GM23338 (cell line): Measurements from ENCODE around the gene IMMP2L. TPM values are rescaled to one million over a fixed set of nuclear protein-coding genes. Genes with fewer than 3 reads are reported as not detected.

Source experiments
- ATAC-seq: fragments of 200-7000 bp; cut with Tn5 transposase; 3 replicates; pipeline ENCODE4 v1.9.1; 2020
- DNase-seq: peaks from one replicate; pipeline ENCODE4 v3.0.0-alpha.2; 2015; ENCODE audit warnings: low spot score
- H2AFZ ChIP-seq: fragments of 200-600 bp; sonication (generic); 2 replicates; pipeline ENCODE4 v1.8.0; 2016; ENCODE audit warnings: antibody characterized with exemption, mild to moderate bottlenecking, moderate library complexity
- H3F3A ChIP-seq: fragments of 200-600 bp; sonication (generic); replicated peaks from 2 replicates; pipeline ENCODE4 v1.8.0; 2017; ENCODE audit warnings: antibody characterized with exemption, mixed run types, low read depth
- H3K27ac ChIP-seq: fragments of 200-600 bp; sonication (generic); 2 replicates; pipeline ENCODE4 v1.6.1; 2016; ENCODE audit warnings: low read depth
- H3K27me3 ChIP-seq: fragments of 200-600 bp; sonication (generic); 2 replicates; pipeline ENCODE4 v1.8.0; 2016; ENCODE audit warnings: mild to moderate bottlenecking, mixed run types, moderate library complexity; ENCODE audit not compliant: insufficient read depth
- H3K36me3 ChIP-seq: fragments of 200-600 bp; sonication (generic); 2 replicates; pipeline ENCODE4 v1.8.0; 2016; ENCODE audit warnings: mild to moderate bottlenecking; ENCODE audit not compliant: insufficient read depth
- H3K4me1 ChIP-seq: fragments of 200-600 bp; sonication (generic); 2 replicates; pipeline ENCODE4 v1.8.0; 2016; ENCODE audit warnings: mild to moderate bottlenecking, moderate library complexity; ENCODE audit not compliant: insufficient read depth
- H3K4me2 ChIP-seq: fragments of 200-600 bp; sonication (generic); 2 replicates; pipeline ENCODE4 v1.7.1; 2017; ENCODE audit warnings: mixed run types
- H3K4me3 ChIP-seq: fragments of 200-600 bp; sonication (generic); 2 replicates; pipeline ENCODE4 v1.6.1; 2016; ENCODE audit warnings: mixed run types
- H3K79me2 ChIP-seq: fragments of 200-600 bp; sonication (generic); replicated peaks from 2 replicates; pipeline ENCODE4 v1.8.0; 2017; ENCODE audit warnings: mild to moderate bottlenecking; ENCODE audit not compliant: insufficient read depth
- H3K9me2 ChIP-seq: fragments of 200-600 bp; sonication (generic); 2 replicates; pipeline ENCODE4 v1.8.0; 2017; ENCODE audit not compliant: insufficient read depth
- H4K20me1 ChIP-seq: fragments of 200-600 bp; sonication (generic); replicated peaks from 2 replicates; pipeline ENCODE4 v1.8.0; 2017; ENCODE audit warnings: mild to moderate bottlenecking; ENCODE audit not compliant: insufficient read depth
- H3K27ac Mint-ChIP-seq: 2 replicates; pipeline ENCODE4 v1.8.0; 2020; ENCODE audit warnings: inconsistent platforms, mild to moderate bottlenecking, moderate library complexity, mixed read lengths
- H3K27me3 Mint-ChIP-seq: 3 replicates; pipeline ENCODE4 v1.8.0; 2022; ENCODE audit warnings: low read depth, mild to moderate bottlenecking, moderate library complexity, mixed read lengths, inconsistent platforms; ENCODE audit not compliant: insufficient read depth, poor library complexity
- H3K36me3 Mint-ChIP-seq: 3 replicates; pipeline ENCODE4 v1.8.0; 2021; ENCODE audit warnings: low read depth, mild to moderate bottlenecking, inconsistent platforms, moderate library complexity, mixed read lengths
- H3K4me1 Mint-ChIP-seq: 3 replicates; pipeline ENCODE4 v1.8.0; 2020; ENCODE audit warnings: mild to moderate bottlenecking, inconsistent platforms, mixed read lengths
- H3K4me3 Mint-ChIP-seq: 3 replicates; pipeline ENCODE4 v1.8.0; 2021; ENCODE audit warnings: moderate library complexity, mild to moderate bottlenecking, inconsistent platforms, mixed read lengths
- H3K9me3 Mint-ChIP-seq: 3 replicates; pipeline ENCODE4 v1.8.0; 2020; ENCODE audit warnings: moderate library complexity, mild to moderate bottlenecking, inconsistent platforms, mixed read lengths
- CREB1 ChIP-seq: fragments of 250-450 bp; sonication (Bioruptor Pico); IDR thresholded peaks from 2 replicates; pipeline ENCODE4 v1.5.0; 2020; ENCODE audit warnings: low read depth, mild to moderate bottlenecking, moderate library complexity
- EZH2 ChIP-seq: fragments of 200-600 bp; sonication (generic); IDR thresholded peaks from one replicate; pipeline ENCODE4 v1.8.0; 2017; ENCODE audit warnings: antibody characterized with exemption, mild to moderate bottlenecking, low read depth; ENCODE audit not compliant: unreplicated experiment
- EZH2phosphoT487 ChIP-seq: fragments of 200-600 bp; sonication (generic); IDR thresholded peaks from one replicate; pipeline ENCODE4 v1.8.1; 2018; ENCODE audit warnings: antibody characterized with exemption; ENCODE audit not compliant: unreplicated experiment
- JUNB ChIP-seq: IDR thresholded peaks from one replicate; pipeline ENCODE4 v1.6.1; 2016; ENCODE audit warnings: antibody characterized with exemption; ENCODE audit not compliant: unreplicated experiment
- NANOG ChIP-seq: IDR thresholded peaks from 2 replicates; pipeline ENCODE4 v1.6.1; 2016; ENCODE audit warnings: antibody characterized with exemption, borderline replicate concordance
- POLR2AphosphoS5 ChIP-seq: IDR thresholded peaks from 2 replicates; pipeline ENCODE4 v1.6.1; 2016; ENCODE audit warnings: antibody characterized with exemption, low read depth
- ZNF114 ChIP-seq: fragments of 250-450 bp; sonication (Bioruptor Pico); IDR thresholded peaks from 2 replicates; pipeline ENCODE4 v1.5.0; 2020; ENCODE audit warnings: mild to moderate bottlenecking, moderate library complexity
- ZNF331 ChIP-seq: fragments of 250-450 bp; sonication (Bioruptor Pico); IDR thresholded peaks from 2 replicates; pipeline ENCODE4 v1.5.0; 2020; ENCODE audit warnings: low read depth, mild to moderate bottlenecking, moderate library complexity
- polyA plus RNA-seq: library from polyadenylated mRNA; unstranded; fragments of >200 nt; fragmentation: Nextera tagmentation; extraction: Ambion mirVana; gene quantifications from 2 replicates; pipeline ENCODE4 v1.2.1, GENCODE V29; 2016
- total RNA-seq: library from RNA; depleted of rRNA; stranded (reverse); fragments of >200 nt; shearing (Covaris generic); gene quantifications from 2 replicates; pipeline ENCODE4 v1.2.3, GENCODE V29; 2014
- TF ChIP-seq, protein P1 (sequence below): fragments of 250-450 bp; sonication (Bioruptor Pico); IDR thresholded peaks from 2 replicates; pipeline ENCODE4 v1.5.0; 2020; ENCODE audit warnings: mild to moderate bottlenecking, moderate library complexity
- TF ChIP-seq, protein P2 (sequence below): IDR thresholded peaks from 2 replicates; pipeline ENCODE4 v1.6.1; 2016; ENCODE audit warnings: antibody characterized with exemption
- TF ChIP-seq, protein P3 (sequence below), 2 experiments: fragments of 200-600 bp in 1 of 2; sonication (generic) in 1 of 2; conservative IDR thresholded peaks; 2 replicates each; pipeline versions ENCODE4 v1.5.1 to v1.6.1; 2016 to 2017; ENCODE audit warnings: antibody characterized with exemption in 2 of 2, low read depth in 2 of 2, mild to moderate bottlenecking in 2 of 2, moderate library complexity in 1 of 2

IMMP2L gene
- total and polyA plus RNA-seq, 2 experiments from 2014 or later, result 7.3 to 14.0 TPM

DNA sequence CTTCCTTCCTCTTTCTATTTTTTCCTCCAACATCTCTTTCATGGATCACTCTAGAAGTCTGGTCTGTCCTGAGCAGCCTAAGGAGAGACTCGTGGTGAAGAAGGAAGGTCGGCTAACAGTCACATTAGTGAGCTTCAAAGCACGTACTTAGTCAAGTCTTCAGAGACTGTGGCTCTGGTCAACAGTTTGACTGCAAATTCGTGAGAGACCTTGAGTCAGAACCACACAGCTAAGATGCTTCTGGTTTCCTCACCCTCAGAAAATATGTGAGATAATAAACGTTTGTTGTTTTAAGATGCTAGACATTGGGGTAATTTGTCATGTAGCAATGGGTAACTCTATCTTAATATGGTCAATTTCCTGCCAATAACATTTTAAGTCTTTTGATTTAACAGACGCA lies 597.5 kb downstream of the IMMP2L start:
- Mint-ChIP-seq H3K27ac (no peak overlapping the region), H3K36me3 (no peaks in the 10 kb centered on the region), H3K4me1 (no peaks in the 10 kb centered on the region), H3K27me3 (no peaks in the 10 kb centered on the region), H3K4me3 (no peak overlapping the region), H3K9me3 (no peaks in the 10 kb centered on the region)
- no peaks in the 10 kb centered on the region for H3K27me3 ChIP-seq
- TF ChIP-seq JUNB (no peak), EZH2phosphoT487 (no peak), POLR2AphosphoS5 (no peak), EZH2 (no peak), NANOG (no peak), ZNF331 (CRISPR knock-in tag) (no peak), CREB1 (CRISPR knock-in tag) (no peak), ZNF114 (CRISPR knock-in tag) (no peak)
- TF ChIP-seq, protein P1, sequence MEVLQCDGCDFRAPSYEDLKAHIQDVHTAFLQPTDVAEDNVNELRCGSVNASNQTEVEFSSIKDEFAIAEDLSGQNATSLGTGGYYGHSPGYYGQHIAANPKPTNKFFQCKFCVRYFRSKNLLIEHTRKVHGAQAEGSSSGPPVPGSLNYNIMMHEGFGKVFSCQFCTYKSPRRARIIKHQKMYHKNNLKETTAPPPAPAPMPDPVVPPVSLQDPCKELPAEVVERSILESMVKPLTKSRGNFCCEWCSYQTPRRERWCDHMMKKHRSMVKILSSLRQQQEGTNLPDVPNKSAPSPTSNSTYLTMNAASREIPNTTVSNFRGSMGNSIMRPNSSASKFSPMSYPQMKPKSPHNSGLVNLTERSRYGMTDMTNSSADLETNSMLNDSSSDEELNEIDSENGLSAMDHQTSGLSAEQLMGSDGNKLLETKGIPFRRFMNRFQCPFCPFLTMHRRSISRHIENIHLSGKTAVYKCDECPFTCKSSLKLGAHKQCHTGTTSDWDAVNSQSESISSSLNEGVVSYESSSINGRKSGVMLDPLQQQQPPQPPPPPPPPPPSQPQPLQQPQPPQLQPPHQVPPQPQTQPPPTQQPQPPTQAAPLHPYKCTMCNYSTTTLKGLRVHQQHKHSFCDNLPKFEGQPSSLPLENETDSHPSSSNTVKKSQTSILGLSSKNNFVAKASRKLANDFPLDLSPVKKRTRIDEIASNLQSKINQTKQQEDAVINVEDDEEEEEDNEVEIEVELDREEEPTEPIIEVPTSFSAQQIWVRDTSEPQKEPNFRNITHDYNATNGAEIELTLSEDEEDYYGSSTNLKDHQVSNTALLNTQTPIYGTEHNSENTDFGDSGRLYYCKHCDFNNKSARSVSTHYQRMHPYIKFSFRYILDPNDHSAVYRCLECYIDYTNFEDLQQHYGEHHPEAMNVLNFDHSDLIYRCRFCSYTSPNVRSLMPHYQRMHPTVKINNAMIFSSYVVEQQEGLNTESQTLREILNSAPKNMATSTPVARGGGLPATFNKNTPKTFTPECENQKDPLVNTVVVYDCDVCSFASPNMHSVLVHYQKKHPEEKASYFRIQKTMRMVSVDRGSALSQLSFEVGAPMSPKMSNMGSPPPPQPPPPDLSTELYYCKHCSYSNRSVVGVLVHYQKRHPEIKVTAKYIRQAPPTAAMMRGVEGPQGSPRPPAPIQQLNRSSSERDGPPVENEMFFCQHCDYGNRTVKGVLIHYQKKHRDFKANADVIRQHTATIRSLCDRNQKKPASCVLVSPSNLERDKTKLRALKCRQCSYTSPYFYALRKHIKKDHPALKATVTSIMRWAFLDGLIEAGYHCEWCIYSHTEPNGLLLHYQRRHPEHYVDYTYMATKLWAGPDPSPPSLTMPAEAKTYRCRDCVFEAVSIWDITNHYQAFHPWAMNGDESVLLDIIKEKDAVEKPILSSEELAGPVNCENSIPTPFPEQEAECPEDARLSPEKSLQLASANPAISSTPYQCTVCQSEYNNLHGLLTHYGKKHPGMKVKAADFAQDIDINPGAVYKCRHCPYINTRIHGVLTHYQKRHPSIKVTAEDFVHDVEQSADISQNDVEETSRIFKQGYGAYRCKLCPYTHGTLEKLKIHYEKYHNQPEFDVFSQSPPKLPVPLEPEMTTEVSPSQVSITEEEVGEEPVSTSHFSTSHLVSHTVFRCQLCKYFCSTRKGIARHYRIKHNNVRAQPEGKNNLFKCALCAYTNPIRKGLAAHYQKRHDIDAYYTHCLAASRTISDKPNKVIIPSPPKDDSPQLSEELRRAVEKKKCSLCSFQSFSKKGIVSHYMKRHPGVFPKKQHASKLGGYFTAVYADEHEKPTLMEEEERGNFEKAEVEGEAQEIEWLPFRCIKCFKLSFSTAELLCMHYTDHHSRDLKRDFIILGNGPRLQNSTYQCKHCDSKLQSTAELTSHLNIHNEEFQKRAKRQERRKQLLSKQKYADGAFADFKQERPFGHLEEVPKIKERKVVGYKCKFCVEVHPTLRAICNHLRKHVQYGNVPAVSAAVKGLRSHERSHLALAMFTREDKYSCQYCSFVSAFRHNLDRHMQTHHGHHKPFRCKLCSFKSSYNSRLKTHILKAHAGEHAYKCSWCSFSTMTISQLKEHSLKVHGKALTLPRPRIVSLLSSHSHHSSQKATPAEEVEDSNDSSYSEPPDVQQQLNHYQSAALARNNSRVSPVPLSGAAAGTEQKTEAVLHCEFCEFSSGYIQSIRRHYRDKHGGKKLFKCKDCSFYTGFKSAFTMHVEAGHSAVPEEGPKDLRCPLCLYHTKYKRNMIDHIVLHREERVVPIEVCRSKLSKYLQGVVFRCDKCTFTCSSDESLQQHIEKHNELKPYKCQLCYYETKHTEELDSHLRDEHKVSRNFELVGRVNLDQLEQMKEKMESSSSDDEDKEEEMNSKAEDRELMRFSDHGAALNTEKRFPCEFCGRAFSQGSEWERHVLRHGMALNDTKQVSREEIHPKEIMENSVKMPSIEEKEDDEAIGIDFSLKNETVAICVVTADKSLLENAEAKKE, result no peak
- TF ChIP-seq, protein P2, sequence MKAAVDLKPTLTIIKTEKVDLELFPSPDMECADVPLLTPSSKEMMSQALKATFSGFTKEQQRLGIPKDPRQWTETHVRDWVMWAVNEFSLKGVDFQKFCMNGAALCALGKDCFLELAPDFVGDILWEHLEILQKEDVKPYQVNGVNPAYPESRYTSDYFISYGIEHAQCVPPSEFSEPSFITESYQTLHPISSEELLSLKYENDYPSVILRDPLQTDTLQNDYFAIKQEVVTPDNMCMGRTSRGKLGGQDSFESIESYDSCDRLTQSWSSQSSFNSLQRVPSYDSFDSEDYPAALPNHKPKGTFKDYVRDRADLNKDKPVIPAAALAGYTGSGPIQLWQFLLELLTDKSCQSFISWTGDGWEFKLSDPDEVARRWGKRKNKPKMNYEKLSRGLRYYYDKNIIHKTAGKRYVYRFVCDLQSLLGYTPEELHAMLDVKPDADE, result no peak
- TF ChIP-seq, protein P3, sequence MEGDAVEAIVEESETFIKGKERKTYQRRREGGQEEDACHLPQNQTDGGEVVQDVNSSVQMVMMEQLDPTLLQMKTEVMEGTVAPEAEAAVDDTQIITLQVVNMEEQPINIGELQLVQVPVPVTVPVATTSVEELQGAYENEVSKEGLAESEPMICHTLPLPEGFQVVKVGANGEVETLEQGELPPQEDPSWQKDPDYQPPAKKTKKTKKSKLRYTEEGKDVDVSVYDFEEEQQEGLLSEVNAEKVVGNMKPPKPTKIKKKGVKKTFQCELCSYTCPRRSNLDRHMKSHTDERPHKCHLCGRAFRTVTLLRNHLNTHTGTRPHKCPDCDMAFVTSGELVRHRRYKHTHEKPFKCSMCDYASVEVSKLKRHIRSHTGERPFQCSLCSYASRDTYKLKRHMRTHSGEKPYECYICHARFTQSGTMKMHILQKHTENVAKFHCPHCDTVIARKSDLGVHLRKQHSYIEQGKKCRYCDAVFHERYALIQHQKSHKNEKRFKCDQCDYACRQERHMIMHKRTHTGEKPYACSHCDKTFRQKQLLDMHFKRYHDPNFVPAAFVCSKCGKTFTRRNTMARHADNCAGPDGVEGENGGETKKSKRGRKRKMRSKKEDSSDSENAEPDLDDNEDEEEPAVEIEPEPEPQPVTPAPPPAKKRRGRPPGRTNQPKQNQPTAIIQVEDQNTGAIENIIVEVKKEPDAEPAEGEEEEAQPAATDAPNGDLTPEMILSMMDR (conservative IDR thresholded peaks at IDR 0.05; ENCODE audit: low read depth in 2 of 2), result no peak
- DNase-seq (no peak), ATAC-seq (no peak)
- H3K79me2 ChIP-seq, result no peaks in the 10 kb centered on the region
- no peaks in the 10 kb centered on the region for H3F3A ChIP-seq
- H3K4me2 ChIP-seq, result no peak overlapping the region
- no peaks in the 10 kb centered on the region for H3K4me1 ChIP-seq
- no peaks in the 10 kb centered on the region for H4K20me1 ChIP-seq
- H3K36me3 ChIP-seq, result no peaks in the 10 kb centered on the region
- H3K27ac ChIP-seq, result no peak overlapping the region
- no peak overlapping the region for H3K4me3 ChIP-seq
- H2AFZ ChIP-seq, result no peak overlapping the region
- H3K9me2 ChIP-seq, result no peaks in the 10 kb centered on the region
